Glomerular visceral epithelial cell (primary cell): ENCODE measurements around the gene ASPG.

Experiments used
- DNase-seq: peaks from one replicate; pipeline ENCODE4 v3.0.0-alpha.2; 2016; ENCODE audit errors: extremely low spot score

ASPG gene

GRCh38 chr14:104161602-104162367 is 76.3 kb downstream of the ASPG start:
- DNase-seq, result no peak

DNA sequence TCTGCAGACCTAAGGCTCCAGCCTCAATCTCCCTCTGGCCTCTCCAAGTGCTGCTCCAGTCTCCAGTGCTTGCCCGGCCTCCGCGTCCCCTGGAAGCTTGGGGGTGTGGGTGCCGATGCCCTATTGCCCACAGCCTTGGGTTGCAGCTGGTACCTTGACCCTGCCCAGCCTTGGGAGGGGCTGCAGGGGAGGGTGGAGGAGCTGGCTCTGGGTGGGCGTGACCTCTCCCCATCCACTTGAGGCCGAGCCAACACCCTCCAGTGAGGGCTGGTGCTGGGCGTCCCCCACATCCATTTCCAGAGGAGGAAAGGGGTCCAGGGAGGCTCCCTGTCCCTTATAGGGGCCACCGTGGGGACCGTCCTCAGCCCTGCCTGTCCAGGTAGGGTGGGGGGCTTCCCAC is 77.0 kb downstream of the ASPG start:
- DNase-seq, result no peak

GRCh38 chr14:104163541-104163940 is 78.0 kb downstream of the ASPG start:
- DNase-seq, result no peak

DNA sequence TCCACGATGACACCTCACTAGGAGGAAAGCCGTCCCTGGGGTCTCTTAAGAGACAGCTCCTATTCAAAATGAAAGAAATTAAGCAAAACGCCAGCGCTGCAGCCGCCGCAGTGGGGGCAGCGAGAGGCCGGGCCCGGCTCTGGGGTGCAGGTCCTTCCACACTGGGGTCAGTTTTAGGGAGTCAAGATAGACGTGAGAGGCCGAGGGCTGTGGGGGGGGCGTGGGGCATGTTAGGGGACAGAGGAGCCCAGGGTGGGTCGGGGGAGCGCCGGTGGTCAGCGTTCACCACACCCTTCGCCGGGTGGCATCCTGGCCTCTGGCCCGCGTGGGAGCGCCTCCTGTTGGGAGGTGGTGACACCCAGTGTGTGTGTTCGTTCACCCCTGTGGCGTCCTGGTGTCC is 78.5 kb downstream of the ASPG start:
- DNase-seq, result no peak

- DNase-seq, result no peak
These were observed 79.0 kb downstream of the ASPG start for GRCh38 chr14:104164512-104164911.
